Measurements from ENCODE around the gene ZBP1. TPM values are rescaled to one million over a fixed set of nuclear protein-coding genes. Genes with fewer than 3 reads are reported as not detected.

The ZBP1 gene
- total RNA-seq, 1 experiment from 2014 or later: 2.9 TPM

- no peaks in the 10 kb centered on the region for H3K9me2 ChIP-seq (replicated peaks; ENCODE audit: insufficient read depth, low read length)
- peak; percentile 64 for DNase-seq
- H3K4me2 ChIP-seq (ENCODE audit: low read depth, low read length, poor library complexity, severe bottlenecking): peak overlapping the region; percentile 74
- H3K36me3 ChIP-seq (ENCODE audit: insufficient read depth, low read length): no peaks in the 10 kb centered on the region
- no peak overlapping the region; the same call in 1 of the 2 replicates for H2AFZ ChIP-seq (ENCODE audit: low read length)
- H3K79me2 ChIP-seq (ENCODE audit: low read length): no peaks in the 10 kb centered on the region
- no peaks in the 10 kb centered on the region for H3K9me3 ChIP-seq (ENCODE audit: low read length)
- H4K20me1 ChIP-seq (ENCODE audit: insufficient read depth, low read depth, low read length): no peaks in the 10 kb centered on the region
- H3K27me3 ChIP-seq (ENCODE audit: low read length): peaks cover 3% of the 10 kb centered on the region; the same call in 1 of the 2 replicates
- peak overlapping the region; percentile 43 for H3K9ac ChIP-seq (ENCODE audit: low read length)
- H3K27ac ChIP-seq (ENCODE audit: low read length): no peak overlapping the region
- H3K4me3 ChIP-seq (ENCODE audit: low read length): peak overlapping the region; percentile 54
- peaks cover 44% of the 10 kb centered on the region for H3K4me1 ChIP-seq (ENCODE audit: low read length)
Measured at GRCh38 chr20:57619051-57619831, 985 bp downstream of the ZBP1 start.

- Histone ChIP-seq H3K27me3 (ENCODE audit: low read length) (peaks cover 3% of the 10 kb centered on the region; the same call in 1 of the 2 replicates), H3K79me2 (ENCODE audit: low read length) (no peaks in the 10 kb centered on the region), H3K36me3 (ENCODE audit: insufficient read depth, low read length) (no peaks in the 10 kb centered on the region), H4K20me1 (ENCODE audit: insufficient read depth, low read depth, low read length) (no peaks in the 10 kb centered on the region), H3K4me2 (ENCODE audit: low read depth, low read length, poor library complexity, severe bottlenecking) (peak overlapping the region; percentile 74), H3K4me1 (ENCODE audit: low read length) (peaks cover 44% of the 10 kb centered on the region), H3K4me3 (ENCODE audit: low read length) (peak overlapping the region; percentile 54), H3K9ac (ENCODE audit: low read length) (peak overlapping the region; percentile 43), H3K27ac (ENCODE audit: low read length) (no peak overlapping the region), H2AFZ (ENCODE audit: low read length) (no peak overlapping the region), H3K9me2 (replicated peaks; ENCODE audit: insufficient read depth, low read length) (no peaks in the 10 kb centered on the region), H3K9me3 (ENCODE audit: low read length) (no peaks in the 10 kb centered on the region)
- DNase-seq: no peak
Measured at GRCh38 chr20:57618764-57619050, 1.5 kb downstream of the ZBP1 start.

DNA sequence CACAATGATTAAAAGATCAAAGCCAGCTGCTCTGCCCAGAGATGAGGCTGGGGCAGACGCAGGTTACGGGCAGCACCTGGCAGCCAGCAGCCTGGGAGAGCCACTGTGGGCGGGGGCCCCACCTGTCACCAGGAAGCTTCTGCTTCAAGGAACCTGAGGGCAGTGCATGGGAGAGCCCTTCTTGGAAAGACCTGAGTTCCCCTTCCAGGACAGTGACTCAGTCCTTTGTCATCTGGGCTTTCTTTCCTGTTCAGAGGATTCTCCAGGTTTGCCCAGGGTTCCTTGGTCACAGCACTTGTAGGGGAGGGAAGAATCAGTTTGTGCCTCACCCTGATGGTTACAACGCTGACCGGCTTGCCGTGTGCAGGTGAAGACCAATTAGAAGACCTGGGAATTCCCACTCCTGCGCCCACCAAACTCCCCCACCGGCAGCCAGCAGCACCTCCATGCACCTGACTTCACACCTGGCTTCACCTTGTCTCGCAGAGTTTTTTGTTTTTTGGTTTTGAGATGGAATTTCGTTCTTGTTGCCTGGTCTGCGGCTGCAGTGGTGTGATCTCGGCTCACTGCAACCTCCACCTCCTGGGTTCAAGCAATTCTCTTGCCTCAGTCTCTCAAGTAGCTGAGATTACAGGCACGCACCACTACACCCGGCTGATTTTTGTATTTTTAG is 2.0 kb downstream of the ZBP1 start:
- Histone ChIP-seq H3K27ac (ENCODE audit: low read length) (no peak overlapping the region), H2AFZ (ENCODE audit: low read length) (no peak overlapping the region), H3K27me3 (ENCODE audit: low read length) (peaks cover 3% of the 10 kb centered on the region; the same call in 1 of the 2 replicates), H3K36me3 (ENCODE audit: insufficient read depth, low read length) (no peaks in the 10 kb centered on the region), H3K4me2 (ENCODE audit: low read depth, low read length, poor library complexity, severe bottlenecking) (peak overlapping the region; percentile 74), H3K4me1 (ENCODE audit: low read length) (peaks cover 49% of the 10 kb centered on the region), H3K4me3 (ENCODE audit: low read length) (peak overlapping the region; percentile 54; the same call in 1 of the 2 replicates), H3K9me2 (replicated peaks; ENCODE audit: insufficient read depth, low read length) (no peaks in the 10 kb centered on the region), H3K9me3 (ENCODE audit: low read length) (no peaks in the 10 kb centered on the region), H3K79me2 (ENCODE audit: low read length) (no peaks in the 10 kb centered on the region), H3K9ac (ENCODE audit: low read length) (peak overlapping the region; percentile 43; the same call in 1 of the 2 replicates), H4K20me1 (ENCODE audit: insufficient read depth, low read depth, low read length) (no peaks in the 10 kb centered on the region)
- no peak for DNase-seq

- Histone ChIP-seq H3K4me3 (ENCODE audit: low read length) (no peak overlapping the region), H2AFZ (ENCODE audit: low read length) (no peak overlapping the region), H3K9me3 (ENCODE audit: low read length) (no peaks in the 10 kb centered on the region), H3K27me3 (ENCODE audit: low read length) (peaks cover 3% of the 10 kb centered on the region; the same call in 1 of the 2 replicates), H3K9ac (ENCODE audit: low read length) (no peak overlapping the region), H3K79me2 (ENCODE audit: low read length) (no peaks in the 10 kb centered on the region), H3K4me2 (ENCODE audit: low read depth, low read length, poor library complexity, severe bottlenecking) (no peak overlapping the region), H3K36me3 (ENCODE audit: insufficient read depth, low read length) (no peaks in the 10 kb centered on the region), H3K27ac (ENCODE audit: low read length) (no peak overlapping the region), H3K9me2 (replicated peaks; ENCODE audit: insufficient read depth, low read length) (no peaks in the 10 kb centered on the region), H3K4me1 (ENCODE audit: low read length) (peaks cover 51% of the 10 kb centered on the region), H4K20me1 (ENCODE audit: insufficient read depth, low read depth, low read length) (no peaks in the 10 kb centered on the region)
- DNase-seq: no peak
Measured at GRCh38 chr20:57617079-57617795, 3.0 kb downstream of the ZBP1 start.

- no peak overlapping the region for H2AFZ ChIP-seq (ENCODE audit: low read length)
- no peak for DNase-seq
- H3K4me1 ChIP-seq (ENCODE audit: low read length): peaks cover 46% of the 10 kb centered on the region
- peaks cover 3% of the 10 kb centered on the region; the same call in 1 of the 2 replicates for H3K27me3 ChIP-seq (ENCODE audit: low read length)
- H3K36me3 ChIP-seq (ENCODE audit: insufficient read depth, low read length): no peaks in the 10 kb centered on the region
- no peak overlapping the region for H3K9ac ChIP-seq (ENCODE audit: low read length)
- no peak overlapping the region for H3K4me2 ChIP-seq (ENCODE audit: low read depth, low read length, poor library complexity, severe bottlenecking)
- H3K27ac ChIP-seq (ENCODE audit: low read length): no peak overlapping the region
- H3K4me3 ChIP-seq (ENCODE audit: low read length): no peak overlapping the region
- no peaks in the 10 kb centered on the region for H3K9me2 ChIP-seq (replicated peaks; ENCODE audit: insufficient read depth, low read length)
- H3K9me3 ChIP-seq (ENCODE audit: low read length): no peaks in the 10 kb centered on the region
- no peaks in the 10 kb centered on the region for H4K20me1 ChIP-seq (ENCODE audit: insufficient read depth, low read depth, low read length)
- H3K79me2 ChIP-seq (ENCODE audit: low read length): no peaks in the 10 kb centered on the region
Measured at GRCh38 chr20:57616143-57616951, 3.9 kb downstream of the ZBP1 start.

DNA sequence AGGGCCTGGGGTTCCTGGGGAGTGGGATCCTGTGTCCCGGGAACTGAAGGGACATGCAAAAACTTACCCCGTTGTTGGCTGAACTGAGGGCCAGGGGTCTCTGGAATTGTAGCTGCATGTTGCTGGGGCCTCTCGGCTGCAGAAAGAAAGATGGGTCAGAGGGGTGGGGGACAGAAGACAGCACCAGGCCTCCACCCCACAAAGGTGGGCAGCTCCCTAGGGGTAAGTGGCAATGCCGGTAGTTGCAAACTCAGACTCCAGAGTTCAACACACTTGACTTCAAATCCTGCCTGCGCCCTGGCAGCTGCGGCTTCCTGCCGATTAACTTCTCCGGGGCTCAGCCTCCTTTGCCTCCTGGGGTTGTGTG is 4.8 kb downstream of the ZBP1 start:
- Histone ChIP-seq H3K36me3 (ENCODE audit: insufficient read depth, low read length) (no peaks in the 10 kb centered on the region), H3K4me2 (ENCODE audit: low read depth, low read length, poor library complexity, severe bottlenecking) (no peak overlapping the region), H3K9me2 (replicated peaks; ENCODE audit: insufficient read depth, low read length) (no peaks in the 10 kb centered on the region), H2AFZ (ENCODE audit: low read length) (no peak overlapping the region), H3K79me2 (ENCODE audit: low read length) (no peaks in the 10 kb centered on the region), H4K20me1 (ENCODE audit: insufficient read depth, low read depth, low read length) (no peaks in the 10 kb centered on the region), H3K4me1 (ENCODE audit: low read length) (peaks cover 37% of the 10 kb centered on the region), H3K27ac (ENCODE audit: low read length) (no peak overlapping the region), H3K4me3 (ENCODE audit: low read length) (no peak overlapping the region), H3K9ac (ENCODE audit: low read length) (no peak overlapping the region), H3K27me3 (ENCODE audit: low read length) (peaks cover 3% of the 10 kb centered on the region; the same call in 1 of the 2 replicates), H3K9me3 (ENCODE audit: low read length) (no peaks in the 10 kb centered on the region)
- no peak for DNase-seq

DNA sequence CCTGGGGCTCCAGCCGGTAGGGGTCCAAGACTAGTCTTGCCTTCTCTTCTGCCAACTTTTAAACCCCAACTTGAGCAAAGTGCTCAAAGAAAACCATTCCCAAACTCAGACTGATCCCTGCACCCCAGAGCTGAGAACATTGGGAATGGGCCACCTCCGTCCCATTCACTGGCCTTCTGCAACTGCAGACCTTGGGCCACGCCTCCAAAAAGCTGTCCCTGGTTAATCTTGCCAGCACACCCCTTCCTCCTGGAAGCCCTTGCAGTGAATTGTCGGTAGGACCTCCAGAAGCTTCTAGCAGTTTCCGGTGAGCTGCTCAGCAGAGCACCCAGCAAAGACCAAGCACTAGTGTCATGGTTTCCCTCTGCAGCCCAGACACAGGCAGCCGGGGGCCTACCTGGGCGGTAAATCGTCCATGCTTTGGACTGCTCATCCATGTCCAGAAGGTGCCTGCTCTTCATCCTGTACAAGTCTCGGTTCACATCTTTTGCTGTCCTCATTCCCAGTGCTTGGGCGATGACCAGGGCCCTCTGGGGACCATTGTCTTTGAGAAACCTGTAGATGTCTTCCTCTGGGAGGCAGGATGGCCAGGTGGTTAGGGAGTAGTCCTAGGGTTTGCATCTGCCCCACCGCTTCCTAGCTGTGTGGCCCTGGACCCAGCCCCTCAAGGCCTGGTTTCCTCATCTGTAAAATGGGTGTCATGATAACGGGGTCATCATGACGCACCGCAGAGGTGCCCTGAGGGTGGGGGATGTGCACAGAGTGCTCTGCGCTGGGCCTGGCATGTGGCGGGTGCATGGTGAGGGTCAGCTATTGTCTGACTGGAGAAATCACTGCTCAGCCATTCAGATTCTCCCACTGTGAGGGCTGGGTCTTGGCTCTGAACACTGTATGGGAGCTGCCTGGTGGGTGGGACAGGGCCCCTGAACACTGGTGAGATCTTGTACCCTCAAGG is 5.5 kb downstream of the ZBP1 start:
- H3K9me3 ChIP-seq (ENCODE audit: low read length): no peaks in the 10 kb centered on the region
- DNase-seq: no peak
- no peak overlapping the region for H3K4me3 ChIP-seq (ENCODE audit: low read length)
- H3K9ac ChIP-seq (ENCODE audit: low read length): no peak overlapping the region
- H3K4me2 ChIP-seq (ENCODE audit: low read depth, low read length, poor library complexity, severe bottlenecking): no peak overlapping the region
- no peak overlapping the region for H2AFZ ChIP-seq (ENCODE audit: low read length)
- no peaks in the 10 kb centered on the region for H3K79me2 ChIP-seq (ENCODE audit: low read length)
- no peak overlapping the region for H3K27ac ChIP-seq (ENCODE audit: low read length)
- peaks cover 30% of the 10 kb centered on the region for H3K4me1 ChIP-seq (ENCODE audit: low read length)
- no peaks in the 10 kb centered on the region for H3K9me2 ChIP-seq (replicated peaks; ENCODE audit: insufficient read depth, low read length)
- H4K20me1 ChIP-seq (ENCODE audit: insufficient read depth, low read depth, low read length): no peaks in the 10 kb centered on the region
- H3K27me3 ChIP-seq (ENCODE audit: low read length): peaks cover 3% of the 10 kb centered on the region; the same call in 1 of the 2 replicates
- no peaks in the 10 kb centered on the region for H3K36me3 ChIP-seq (ENCODE audit: insufficient read depth, low read length)
